Medulla oblongata (tissue), 1 donor: Measurements from ENCODE around the gene AR.

Experiments
- DNase-seq: peaks from one replicate; pipeline ENCODE4 v3.0.0-alpha.2; 2015; ENCODE audit errors: extremely low spot score

Gene AR

GRCh38 chrX:67563469-67564448 is 19.9 kb downstream of the AR start:
- no peak for DNase-seq

GRCh38 chrX:67564475-67564874 is 20.7 kb downstream of the AR start:
- DNase-seq: no peak

- DNase-seq: no peak
Measured at GRCh38 chrX:67568769-67569168, 24.9 kb downstream of the AR start.

- DNase-seq: no peak
Measured at GRCh38 chrX:67570839-67571238, 27.0 kb downstream of the AR start.

- DNase-seq: no peak
Measured at GRCh38 chrX:67574696-67575095, 30.9 kb downstream of the AR start.

GRCh38 chrX:67582436-67582835 is 38.6 kb downstream of the AR start:
- DNase-seq: no peak

- no peak for DNase-seq
Measured at GRCh38 chrX:67583171-67583570, 39.4 kb downstream of the AR start.

- no peak for DNase-seq
Measured at GRCh38 chrX:67585401-67585800, 41.6 kb downstream of the AR start.

GRCh38 chrX:67587946-67588624 is 44.3 kb downstream of the AR start:
- peak; percentile 6 for DNase-seq

- no peak for DNase-seq
Measured at GRCh38 chrX:67596839-67597790, 53.3 kb downstream of the AR start.

- DNase-seq: no peak
Measured at GRCh38 chrX:67599532-67599931, 55.7 kb downstream of the AR start.

- DNase-seq: no peak
Measured at GRCh38 chrX:67601771-67602170, 58.0 kb downstream of the AR start.

- DNase-seq: peak; percentile 2
Measured at GRCh38 chrX:67604979-67605703, 61.3 kb downstream of the AR start.

GRCh38 chrX:67607466-67607865 is 63.6 kb downstream of the AR start:
- no peak for DNase-seq

- DNase-seq: no peak
Measured at GRCh38 chrX:67610282-67610681, 66.5 kb downstream of the AR start.

GRCh38 chrX:67612231-67612630 is 68.4 kb downstream of the AR start:
- DNase-seq: no peak

GRCh38 chrX:67613366-67613765 is 69.5 kb downstream of the AR start:
- DNase-seq: no peak

- no peak for DNase-seq
Measured at GRCh38 chrX:67613996-67614395, 70.2 kb downstream of the AR start.

- DNase-seq: no peak
Measured at GRCh38 chrX:67614423-67614822, 70.6 kb downstream of the AR start.

- DNase-seq: no peak
Measured at GRCh38 chrX:67619253-67619652, 75.4 kb downstream of the AR start.

- no peak for DNase-seq
Measured at GRCh38 chrX:67622053-67622585, 78.3 kb downstream of the AR start.
